SK-N-SH (cell line): ENCODE measurements around the gene FAM120A. TPM values are rescaled to one million over a fixed set of nuclear protein-coding genes. Genes with fewer than 3 reads are reported as not detected.

ENCODE experiments used
- CTCF ChIA-PET: fragments of 300-600, 350-600 bp; formaldehyde crosslinking; extraction: SDS; loops from one replicate; lab custom pipeline; 2021; lab: Yijun Ruan, JAX
- POLR2A ChIA-PET: fragments of 350-600 bp; sonication (Branson Sonifier 250); formaldehyde crosslinking; extraction: SDS; loops from one replicate; lab custom pipeline; 2020; ENCODE audit warnings: antibody characterized with exemption, inconsistent platforms; lab: Yijun Ruan, JAX
- DNase-seq: peaks from one replicate; pipeline ENCODE4 v3.0.0; 2012
- H2AFZ ChIP-seq: fragments of 200-600 bp; sonication (generic); 2 replicates; pipeline ENCODE4 v1.8.1; 2016; ENCODE audit warnings: antibody characterized with exemption, mild to moderate bottlenecking, low read depth
- H3F3A ChIP-seq: fragments of 200-600 bp; sonication (generic); replicated peaks from 2 replicates; pipeline ENCODE3; 2016; ENCODE audit warnings: antibody characterized with exemption, mild to moderate bottlenecking; ENCODE audit not compliant: insufficient read depth
- H3K27ac ChIP-seq, 2 experiments: fragments of 200-500 bp in 1 of 2; fragments of 200-600 bp in 1 of 2; sonication (Bioruptor generic) in 1 of 2; sonication (generic), shearing (Covaris generic) in 1 of 2; 2 replicates each; pipeline versions ENCODE4 v1.5.1 to v1.6.1; 2014 to 2016; ENCODE audit warnings: low read depth in 2 of 2, inconsistent platforms in 1 of 2, low read length in 1 of 2, mild to moderate bottlenecking in 1 of 2, mixed read lengths in 1 of 2
- H3K27me3 ChIP-seq: fragments of 200-600 bp; sonication (generic), shearing (Covaris generic); 2 replicates; pipeline ENCODE4 v1.6.1; 2016; ENCODE audit warnings: mixed run types; ENCODE audit not compliant: insufficient read depth
- H3K36me3 ChIP-seq, 2 experiments: fragments of 200-500 bp in 1 of 2; fragments of 200-600 bp in 1 of 2; sonication (Bioruptor generic) in 1 of 2; sonication (generic) in 1 of 2; replicated peaks in 1 of 2; 2 replicates each; pipeline versions ENCODE3 to v1.5.1; 2014 to 2016; ENCODE audit warnings: low read length in 1 of 2, mild to moderate bottlenecking in 1 of 2; ENCODE audit not compliant: insufficient read depth in 2 of 2, control insufficient read depth in 1 of 2
- H3K4me1 ChIP-seq, 2 experiments: fragments of 200-500 bp in 1 of 2; fragments of 200-600 bp in 1 of 2; sonication (Bioruptor generic) in 1 of 2; sonication (generic), shearing (Covaris generic) in 1 of 2; 2 replicates each; pipeline versions ENCODE4 v1.5.1 to v1.6.1; 2014 to 2016; ENCODE audit warnings: low read depth in 1 of 2, low read length in 1 of 2, mixed run types in 1 of 2; ENCODE audit not compliant: insufficient read depth in 2 of 2, control insufficient read depth in 1 of 2
- H3K4me2 ChIP-seq: fragments of 200-600 bp; sonication (generic), shearing (Covaris generic); 2 replicates; pipeline ENCODE4 v1.6.1; 2017; ENCODE audit warnings: mixed run types
- H3K4me3 ChIP-seq, 2 experiments: fragments of 200-500 bp in 1 of 2; fragments of 200-600 bp in 1 of 2; sonication (Bioruptor generic) in 1 of 2; sonication (generic), shearing (Covaris generic) in 1 of 2; 2 replicates each; pipeline versions ENCODE4 v1.5.1 to v1.8.1; 2014 to 2016; ENCODE audit warnings: low read depth in 2 of 2, inconsistent platforms in 1 of 2, low read length in 1 of 2, mild to moderate bottlenecking in 1 of 2, mixed read lengths in 1 of 2, moderate library complexity in 1 of 2
- H3K79me2 ChIP-seq: fragments of 200-600 bp; sonication (generic); 2 replicates; pipeline ENCODE4 v1.8.1; 2017; ENCODE audit warnings: mild to moderate bottlenecking; ENCODE audit not compliant: insufficient read depth
- H3K9ac ChIP-seq: fragments of 200-600 bp; sonication (generic); 2 replicates; pipeline ENCODE4 v1.6.1; 2017; ENCODE audit warnings: mixed run types
- H3K9me2 ChIP-seq: fragments of 200-600 bp; sonication (generic); 2 replicates; pipeline ENCODE4 v1.6.1; 2017; ENCODE audit warnings: mixed run types
- H3K9me3 ChIP-seq: fragments of 200-600 bp; sonication (generic); 2 replicates; pipeline ENCODE4 v1.6.1; 2017; ENCODE audit warnings: mixed run types, mild to moderate bottlenecking, moderate library complexity
- H4K20me1 ChIP-seq: fragments of 200-600 bp; sonication (generic); 2 replicates; pipeline ENCODE4 v1.6.1; 2017; ENCODE audit warnings: mild to moderate bottlenecking, mixed run types; ENCODE audit not compliant: insufficient read depth
- CTCF ChIP-seq: fragments of 200-600 bp; sonication (generic); IDR thresholded peaks from 2 replicates; pipeline ENCODE4 v1.6.1; 2017; ENCODE audit warnings: antibody characterized with exemption, mild to moderate bottlenecking, moderate library complexity
- NRF1 ChIP-seq: IDR thresholded peaks from 2 replicates; pipeline ENCODE4 v1.6.1; 2012; ENCODE audit warnings: low read depth, mild to moderate bottlenecking, low read length
- PBX3 ChIP-seq: IDR thresholded peaks from 2 replicates; pipeline ENCODE4; 2012
- POLR2AphosphoS5 ChIP-seq: IDR thresholded peaks from 2 replicates; pipeline ENCODE4 v1.6.1; 2012; ENCODE audit warnings: low read depth, low read length
- RXRA ChIP-seq: IDR thresholded peaks from 2 replicates; pipeline ENCODE4 v1.4.0; 2012; ENCODE audit warnings: low read depth, mild to moderate bottlenecking, borderline replicate concordance
- SIN3A ChIP-seq: IDR thresholded peaks from 2 replicates; pipeline ENCODE4 v1.6.1; 2012; ENCODE audit warnings: low read depth, mild to moderate bottlenecking, low read length, moderate library complexity, borderline replicate concordance
- TEAD4 ChIP-seq: IDR thresholded peaks from 2 replicates; pipeline ENCODE4 v1.4.0; 2012; ENCODE audit warnings: mild to moderate bottlenecking, borderline replicate concordance; ENCODE audit not compliant: insufficient read depth
- YY1 ChIP-seq: IDR thresholded peaks from 2 replicates; pipeline ENCODE4 v1.4.0; 2012; ENCODE audit warnings: low read depth, mild to moderate bottlenecking
- WGBS: methylation state at CpG from one replicate; pipeline ENCODE4 v1.1.6; 2017; ENCODE audit warnings: low lambda C conversion rate; 5-methylcytosine and 5-hydroxymethylcytosine counted together
- polyA plus RNA-seq, 3 experiments: library from polyadenylated mRNA; depleted of rRNA; stranded (reverse); fragments of >200 nt; gene quantifications; 2 replicates each; pipeline ENCODE4 v1.2.3, GENCODE V29; 2012
- TF ChIP-seq, protein P1 (sequence below): IDR thresholded peaks from 2 replicates; pipeline ENCODE4 v1.4.0; 2012; ENCODE audit warnings: low read depth, borderline replicate concordance

The FAM120A gene
- polyA plus RNA-seq, 1 of the 3 experiments (the other 2 are of a cell fraction), result 58.6 TPM

DNA sequence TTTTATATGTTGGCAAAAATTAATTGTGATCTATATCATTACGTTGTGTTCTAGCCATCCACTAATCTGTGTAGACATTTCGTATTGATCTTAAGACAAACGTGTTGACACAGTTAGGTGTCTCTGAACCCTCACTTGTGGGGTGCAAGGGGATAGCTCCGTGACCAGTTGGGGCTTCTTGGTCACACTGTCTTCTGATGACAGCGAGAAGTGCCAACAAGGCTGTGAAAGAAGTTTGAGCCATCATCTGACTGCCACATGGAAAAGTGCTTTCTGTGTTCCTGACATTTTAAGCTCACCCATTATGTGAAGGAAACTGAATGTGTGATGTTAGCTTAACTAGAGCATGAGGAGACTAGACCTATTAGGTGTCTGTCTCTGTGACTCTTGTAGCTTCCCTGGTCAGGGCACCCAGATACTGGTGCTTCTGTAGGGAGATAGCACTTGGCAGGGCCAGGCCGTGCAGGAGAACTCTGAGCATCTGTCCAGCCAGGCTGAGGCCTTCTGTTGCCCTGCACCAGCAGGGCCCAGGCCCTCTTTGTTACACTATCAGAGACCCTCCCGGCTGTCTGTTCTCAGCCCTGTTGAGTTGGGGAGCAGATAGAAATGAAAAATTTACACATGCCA lies 72.1 kb downstream of the FAM120A start:
- peaks cover 48% of the 10 kb centered on the region for H3K79me2 ChIP-seq
- H4K20me1 ChIP-seq, result peaks cover 19% of the 10 kb centered on the region; the same call in 1 of the 2 replicates
- CTCF ChIA-PET, result interaction anchor here (0.7 to 1.6 kb wide), 2 partner anchors 13 to 42 kb away, joined by 3 to 4 read pairs; no protein-coding TSS in a partner anchor

More for the DNA sequence above, 72.1 kb downstream of the FAM120A start:
- no peak overlapping the region for H2AFZ ChIP-seq
- no peak overlapping the region for H3K4me3 ChIP-seq
- no peak overlapping the region for H3K9ac ChIP-seq
- peaks cover 21 to 57% of the 10 kb centered on the region in 2 experiments for H3K36me3 ChIP-seq
- TF ChIP-seq, protein P1, sequence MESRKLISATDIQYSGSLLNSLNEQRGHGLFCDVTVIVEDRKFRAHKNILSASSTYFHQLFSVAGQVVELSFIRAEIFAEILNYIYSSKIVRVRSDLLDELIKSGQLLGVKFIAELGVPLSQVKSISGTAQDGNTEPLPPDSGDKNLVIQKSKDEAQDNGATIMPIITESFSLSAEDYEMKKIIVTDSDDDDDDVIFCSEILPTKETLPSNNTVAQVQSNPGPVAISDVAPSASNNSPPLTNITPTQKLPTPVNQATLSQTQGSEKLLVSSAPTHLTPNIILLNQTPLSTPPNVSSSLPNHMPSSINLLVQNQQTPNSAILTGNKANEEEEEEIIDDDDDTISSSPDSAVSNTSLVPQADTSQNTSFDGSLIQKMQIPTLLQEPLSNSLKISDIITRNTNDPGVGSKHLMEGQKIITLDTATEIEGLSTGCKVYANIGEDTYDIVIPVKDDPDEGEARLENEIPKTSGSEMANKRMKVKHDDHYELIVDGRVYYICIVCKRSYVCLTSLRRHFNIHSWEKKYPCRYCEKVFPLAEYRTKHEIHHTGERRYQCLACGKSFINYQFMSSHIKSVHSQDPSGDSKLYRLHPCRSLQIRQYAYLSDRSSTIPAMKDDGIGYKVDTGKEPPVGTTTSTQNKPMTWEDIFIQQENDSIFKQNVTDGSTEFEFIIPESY, result no peak
- TF ChIP-seq SIN3A (no peak), NRF1 (no peak), POLR2AphosphoS5 (no peak), TEAD4 (no peak), CTCF (no peak), YY1 (no peak), RXRA (no peak), PBX3 (no peak)
- no peak for DNase-seq
- no peak overlapping the region for H3K27ac ChIP-seq
- no peaks in the 10 kb centered on the region for H3K9me2 ChIP-seq
- H3K4me1 ChIP-seq, result no peaks in the 10 kb centered on the region; a peak in 1 of 4 replicates
- peaks cover 4% of the 10 kb centered on the region for H3F3A ChIP-seq
- no peaks in the 10 kb centered on the region for H3K9me3 ChIP-seq
- no peak overlapping the region for H3K4me2 ChIP-seq
- WGBS, result 84% methylated on average over 6 of the region's 7 CpGs
- H3K27me3 ChIP-seq, result no peaks in the 10 kb centered on the region
- POLR2A ChIA-PET, result no interaction called here
